ENCODE measurements around the gene GPRIN3.

The GPRIN3 gene

GRCh38 chr4:89266128-89266527 lies 41.5 kb downstream of the GPRIN3 start:
- no peak overlapping the region for H3K4me2 ChIP-seq (ENCODE audit: insufficient read depth, low read length)
- DNase-seq (no peak), ATAC-seq (ENCODE audit: insufficient read depth, low read depth) (no peak)
- no peak overlapping the region for H3K9ac ChIP-seq (ENCODE audit: low read depth, low read length)
- no peaks in the 10 kb centered on the region for H3K27me3 ChIP-seq (ENCODE audit: insufficient read depth, low read length, poor library complexity)
- no peak overlapping the region for H2AFZ ChIP-seq (ENCODE audit: low read depth, low read length)
- no peaks in the 10 kb centered on the region for H3K4me1 ChIP-seq (ENCODE audit: insufficient read depth, low read length)
- no peaks in the 10 kb centered on the region for H4K20me1 ChIP-seq (ENCODE audit: insufficient read depth, low read length)
- no peak for TF ChIP-seq EZH2 (IDR thresholded peaks at IDR 0.05; ENCODE audit: borderline replicate concordance, low read depth, low read length, severe bottlenecking)
- TF ChIP-seq CTCF (IDR thresholded peaks at IDR 0.05; ENCODE audit: borderline replicate concordance, extremely low read depth, low read length, poor library complexity, severe bottlenecking): no peak
- no peaks in the 10 kb centered on the region for H3K9me3 ChIP-seq (ENCODE audit: insufficient read depth, low read length, severe bottlenecking)
- no peaks in the 10 kb centered on the region for H3K79me2 ChIP-seq (ENCODE audit: insufficient read depth, low read length)
- no peak overlapping the region for H3K4me3 ChIP-seq (ENCODE audit: low read depth in 1 of 2, low read length in 2 of 2)
- no peaks in the 10 kb centered on the region for H3K36me3 ChIP-seq (ENCODE audit: insufficient read depth, low read length)
- no peak overlapping the region for H3K27ac ChIP-seq (ENCODE audit: low read length)

GRCh38 chr4:89263265-89263664 lies 44.3 kb downstream of the GPRIN3 start:
- Histone ChIP-seq H3K9me3 (ENCODE audit: insufficient read depth, low read length, severe bottlenecking) (no peaks in the 10 kb centered on the region), H3K27ac (ENCODE audit: low read length) (no peak overlapping the region), H3K4me1 (ENCODE audit: insufficient read depth, low read length) (no peaks in the 10 kb centered on the region), H3K79me2 (ENCODE audit: insufficient read depth, low read length) (no peaks in the 10 kb centered on the region), H4K20me1 (ENCODE audit: insufficient read depth, low read length) (no peaks in the 10 kb centered on the region), H3K36me3 (ENCODE audit: insufficient read depth, low read length) (no peaks in the 10 kb centered on the region), H3K4me3 (ENCODE audit: low read depth in 1 of 2, low read length in 2 of 2) (no peak overlapping the region), H2AFZ (ENCODE audit: low read depth, low read length) (no peak overlapping the region), H3K27me3 (ENCODE audit: insufficient read depth, low read length, poor library complexity) (no peaks in the 10 kb centered on the region), H3K9ac (ENCODE audit: low read depth, low read length) (no peak overlapping the region), H3K4me2 (ENCODE audit: insufficient read depth, low read length) (no peak overlapping the region)
- TF ChIP-seq CTCF (IDR thresholded peaks at IDR 0.05; ENCODE audit: borderline replicate concordance, extremely low read depth, low read length, poor library complexity, severe bottlenecking): no peak
- no peak for TF ChIP-seq EZH2 (IDR thresholded peaks at IDR 0.05; ENCODE audit: borderline replicate concordance, low read depth, low read length, severe bottlenecking)
- no peak for DNase-seq
- ATAC-seq (ENCODE audit: insufficient read depth, low read depth): no peak

- Histone ChIP-seq H3K4me2 (ENCODE audit: insufficient read depth, low read length) (no peak overlapping the region), H3K4me3 (ENCODE audit: low read depth in 1 of 2, low read length in 2 of 2) (no peak overlapping the region), H3K27me3 (ENCODE audit: insufficient read depth, low read length, poor library complexity) (no peaks in the 10 kb centered on the region), H4K20me1 (ENCODE audit: insufficient read depth, low read length) (no peaks in the 10 kb centered on the region), H3K27ac (ENCODE audit: low read length) (no peak overlapping the region), H3K36me3 (ENCODE audit: insufficient read depth, low read length) (no peaks in the 10 kb centered on the region), H2AFZ (ENCODE audit: low read depth, low read length) (no peak overlapping the region), H3K4me1 (ENCODE audit: insufficient read depth, low read length) (no peaks in the 10 kb centered on the region), H3K9ac (ENCODE audit: low read depth, low read length) (no peak overlapping the region), H3K9me3 (ENCODE audit: insufficient read depth, low read length, severe bottlenecking) (no peaks in the 10 kb centered on the region), H3K79me2 (ENCODE audit: insufficient read depth, low read length) (no peaks in the 10 kb centered on the region)
- DNase-seq (no peak), ATAC-seq (ENCODE audit: insufficient read depth, low read depth) (no peak)
- TF ChIP-seq CTCF (IDR thresholded peaks at IDR 0.05; ENCODE audit: borderline replicate concordance, extremely low read depth, low read length, poor library complexity, severe bottlenecking): no peak
- TF ChIP-seq EZH2 (IDR thresholded peaks at IDR 0.05; ENCODE audit: borderline replicate concordance, low read depth, low read length, severe bottlenecking): no peak
These were observed 48.1 kb downstream of the GPRIN3 start for GRCh38 chr4:89259301-89260028.

All from DND-41 (cell line).